Measurements from ENCODE around the gene ELK3.
A peak's percentile ranks its signal among the peaks of the same experiment; 100 is the strongest.

The ELK3 gene

DNA sequence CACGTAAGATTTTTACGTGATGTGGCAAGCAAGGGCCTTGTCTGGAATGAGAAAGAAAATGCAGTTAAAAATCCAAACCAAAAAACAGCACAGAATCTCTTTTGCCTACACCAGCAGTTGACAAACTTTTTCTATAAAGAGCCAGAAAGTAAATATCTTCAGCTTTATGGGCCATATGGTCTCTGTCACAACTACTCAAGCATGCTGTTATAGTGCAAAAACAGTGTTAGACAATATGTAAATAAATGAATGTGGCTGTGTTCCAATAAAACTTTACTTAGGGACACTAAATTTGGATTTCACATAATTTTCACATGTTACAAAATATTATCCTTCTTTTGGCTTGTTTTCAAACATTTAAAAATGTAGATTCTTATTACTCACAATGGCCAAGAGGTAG, 6.2 kb upstream of the ELK3 start:
- DNase-seq (ENCODE audit: low read depth in 2 of 2) = no peak

DNA sequence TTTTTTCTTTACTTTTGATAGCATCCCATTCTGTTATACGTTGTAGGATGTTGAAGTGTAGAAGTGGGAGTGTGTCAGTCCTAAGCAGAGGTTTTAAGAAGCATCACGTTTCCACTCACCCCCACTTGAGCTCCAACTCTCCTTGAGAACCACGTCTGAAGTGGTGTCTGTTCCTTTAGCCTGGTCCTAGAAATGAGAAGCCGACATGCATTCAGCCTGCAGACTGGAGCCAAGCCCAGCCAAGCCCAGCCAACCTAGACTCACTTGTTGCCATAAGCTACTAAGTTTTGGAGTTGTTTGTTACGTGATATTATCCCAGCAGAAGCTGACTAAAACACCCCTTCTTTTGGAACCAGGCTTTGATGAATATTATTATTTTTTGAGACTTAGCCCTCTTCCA, 4.4 kb upstream of the ELK3 start:
- DNase-seq (ENCODE audit: low read depth in 2 of 2) = no peak

DNA sequence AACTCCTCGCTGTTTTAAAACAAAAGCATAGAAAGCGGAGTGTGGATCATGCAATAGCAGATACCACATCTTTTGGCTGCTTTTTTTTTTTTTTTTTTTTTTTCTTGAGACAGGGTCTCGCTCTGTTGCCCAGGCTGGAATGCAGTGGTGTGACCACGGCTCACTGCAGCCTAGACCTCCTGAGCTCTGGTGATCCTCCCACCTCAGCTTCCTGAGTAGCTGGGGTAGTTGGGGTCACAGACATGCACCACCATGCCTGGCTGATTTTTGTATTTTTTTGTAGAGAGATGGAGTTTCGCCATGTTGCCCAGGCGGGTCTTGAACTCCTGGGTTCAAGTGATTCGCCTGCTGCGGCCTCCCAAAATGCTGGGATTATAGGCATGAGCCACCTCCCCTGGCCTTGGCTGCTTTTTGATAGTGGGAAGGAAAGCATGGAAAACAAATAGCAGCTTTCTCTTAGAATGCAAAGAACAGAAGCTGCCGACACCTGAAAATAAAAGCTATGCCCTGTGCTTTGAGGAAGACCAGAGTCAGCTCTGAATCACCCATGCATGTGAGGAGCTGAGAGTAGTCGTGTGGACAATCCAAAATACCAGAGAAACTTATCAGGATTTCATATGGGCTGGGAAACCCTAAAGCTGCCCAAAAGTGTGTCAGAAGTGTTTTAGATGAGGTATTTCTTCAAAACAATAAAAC, 3.6 kb upstream of the ELK3 start:
- DNase-seq (ENCODE audit: low read depth in 2 of 2) = no peak

DNA sequence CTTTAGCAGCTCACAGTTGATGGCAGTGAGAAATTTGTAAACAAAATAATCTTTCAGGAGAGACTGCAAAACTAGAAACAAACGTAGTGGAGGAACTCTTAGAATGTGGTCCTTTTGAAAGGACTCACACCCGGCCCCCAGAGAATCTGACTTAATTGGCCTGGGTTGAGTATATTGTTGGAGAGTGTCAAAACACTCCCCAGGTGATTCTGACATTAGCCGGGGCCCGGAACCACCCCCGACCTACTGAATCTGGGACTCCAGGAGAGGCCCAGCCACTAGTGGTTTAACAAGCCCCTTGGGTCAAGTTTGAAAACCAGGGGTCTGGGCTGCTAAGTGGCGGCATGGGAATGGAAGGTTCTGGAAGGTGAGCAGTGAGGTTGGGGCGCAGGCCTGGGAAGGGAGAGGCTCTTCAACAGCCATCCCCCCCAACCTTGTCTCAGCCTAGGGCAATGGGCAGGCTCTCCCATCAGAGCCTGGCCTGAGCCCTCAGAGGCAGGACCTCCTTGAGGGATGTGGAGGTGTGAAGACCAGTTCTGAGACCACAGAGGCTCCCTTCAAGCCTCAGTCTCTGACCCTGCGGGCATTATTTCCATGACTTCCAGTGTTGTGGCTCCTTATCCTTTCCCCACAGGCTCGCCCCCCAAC, 1.1 kb upstream of the ELK3 start:
- DNase-seq (ENCODE audit: low read depth in 2 of 2) = no peak

DNA sequence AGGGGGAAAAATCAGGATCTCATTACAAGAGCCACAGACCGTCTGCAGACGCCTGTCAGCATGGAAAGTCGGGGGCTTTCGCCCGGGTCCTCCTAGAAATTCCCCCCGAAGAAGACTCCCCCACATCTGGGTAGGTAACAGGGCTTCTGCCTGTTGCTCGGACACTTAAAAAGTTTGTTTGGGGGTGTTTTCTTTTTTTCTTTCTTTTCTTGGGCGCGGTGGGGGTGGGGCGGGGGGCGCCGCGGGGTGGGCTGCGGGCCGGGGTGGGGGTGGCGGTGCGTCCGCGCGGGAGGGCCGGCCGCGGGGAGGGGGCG, 358 bp downstream of the ELK3 start:
- DNase-seq (ENCODE audit: low read depth in 2 of 2) = no peak

DNA sequence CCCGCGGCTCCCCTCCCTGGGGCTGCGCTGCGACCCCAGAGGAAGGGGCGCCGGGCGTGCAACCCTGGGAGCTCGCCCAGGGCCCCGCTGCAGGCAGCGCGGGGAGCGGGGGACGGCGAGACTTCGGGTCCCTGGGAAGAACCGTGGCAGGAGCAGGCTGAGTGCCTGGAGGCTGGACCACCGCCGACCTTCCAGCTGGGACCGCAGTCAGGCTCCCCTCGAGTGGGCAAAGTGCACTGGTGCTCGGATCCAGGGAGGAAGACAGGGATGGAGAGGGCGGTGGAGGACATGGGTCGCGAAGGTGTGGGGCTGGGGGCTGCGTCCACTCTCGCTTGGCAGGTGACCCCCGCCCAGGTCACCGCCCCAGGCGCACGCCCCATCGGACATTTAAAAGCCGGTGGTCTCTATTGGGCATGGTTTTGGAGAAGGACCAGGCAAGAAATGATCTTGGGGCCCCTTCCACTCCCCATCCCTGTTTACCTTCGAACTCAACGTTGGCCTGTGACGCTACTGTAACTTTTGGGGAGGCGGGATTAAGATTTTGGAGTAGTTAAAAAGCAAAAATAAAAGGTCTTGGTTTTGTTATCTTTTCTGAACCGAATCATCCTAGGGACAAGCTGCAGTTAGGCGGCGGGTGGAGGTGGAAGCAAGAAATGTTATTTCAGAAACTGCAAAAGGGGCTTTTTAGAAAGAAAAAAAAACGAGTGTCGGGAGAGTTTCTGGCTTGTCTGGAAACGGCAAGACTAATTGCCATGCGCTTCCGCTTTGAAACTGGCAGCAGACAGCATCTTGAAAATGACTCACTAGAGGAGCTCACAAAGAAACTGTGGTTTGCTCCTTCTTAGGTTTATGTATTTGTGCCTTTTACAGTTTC, 1.0 kb downstream of the ELK3 start:
- DNase-seq (ENCODE audit: low read depth in 2 of 2) = peak; percentile 35 to 46

DNA sequence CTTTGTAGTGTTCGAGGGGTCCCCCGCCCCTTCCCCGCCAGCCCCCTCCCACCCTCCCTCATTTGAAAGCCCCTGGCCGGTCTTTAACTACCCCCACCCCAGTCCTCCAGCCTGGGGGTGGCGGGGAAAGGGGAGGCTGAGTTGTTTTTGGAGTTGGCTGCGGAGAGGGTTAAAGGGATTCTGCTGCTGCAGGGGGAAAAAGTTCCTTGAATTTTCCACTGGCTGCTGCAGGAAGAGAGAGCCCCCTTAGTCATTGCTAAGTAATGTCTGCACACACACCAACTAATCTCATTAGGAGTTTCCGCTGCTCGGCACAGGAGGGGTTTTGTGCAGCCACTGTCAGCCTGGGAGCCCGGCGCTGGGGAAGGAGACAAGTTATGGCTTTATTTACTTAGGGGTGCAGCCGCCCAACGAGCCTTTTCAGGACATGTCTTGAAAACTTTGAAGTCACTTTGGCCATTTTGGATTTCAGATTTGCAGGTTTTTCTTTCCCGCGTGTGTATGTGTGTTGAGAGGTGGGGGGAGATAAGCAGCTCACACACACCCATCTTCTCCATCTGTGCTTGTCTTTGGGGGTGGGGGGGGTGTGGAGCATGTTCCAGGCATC, 1.8 kb downstream of the ELK3 start:
- no peak for DNase-seq (ENCODE audit: low read depth in 2 of 2)

DNA sequence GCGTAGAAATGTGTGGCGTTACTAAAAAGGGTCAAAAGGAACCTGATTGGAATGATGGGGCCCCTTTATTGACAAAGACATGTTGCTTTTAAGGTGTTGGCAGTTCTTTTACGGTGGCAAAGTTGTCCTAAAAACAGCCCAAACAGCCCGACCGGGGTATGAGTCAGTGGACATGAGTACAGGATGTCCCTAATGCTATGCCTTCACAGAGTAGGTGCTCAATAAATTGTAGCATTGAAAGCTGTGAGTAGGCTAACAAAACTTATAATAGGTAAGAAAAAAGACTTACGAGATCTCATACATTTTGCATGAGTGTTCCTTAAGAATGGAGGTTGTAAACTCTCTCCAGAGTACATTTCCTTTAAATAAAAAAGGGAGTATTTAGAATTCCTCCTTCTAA, 2.6 kb downstream of the ELK3 start:
- DNase-seq (ENCODE audit: low read depth in 2 of 2) = no peak

DNA sequence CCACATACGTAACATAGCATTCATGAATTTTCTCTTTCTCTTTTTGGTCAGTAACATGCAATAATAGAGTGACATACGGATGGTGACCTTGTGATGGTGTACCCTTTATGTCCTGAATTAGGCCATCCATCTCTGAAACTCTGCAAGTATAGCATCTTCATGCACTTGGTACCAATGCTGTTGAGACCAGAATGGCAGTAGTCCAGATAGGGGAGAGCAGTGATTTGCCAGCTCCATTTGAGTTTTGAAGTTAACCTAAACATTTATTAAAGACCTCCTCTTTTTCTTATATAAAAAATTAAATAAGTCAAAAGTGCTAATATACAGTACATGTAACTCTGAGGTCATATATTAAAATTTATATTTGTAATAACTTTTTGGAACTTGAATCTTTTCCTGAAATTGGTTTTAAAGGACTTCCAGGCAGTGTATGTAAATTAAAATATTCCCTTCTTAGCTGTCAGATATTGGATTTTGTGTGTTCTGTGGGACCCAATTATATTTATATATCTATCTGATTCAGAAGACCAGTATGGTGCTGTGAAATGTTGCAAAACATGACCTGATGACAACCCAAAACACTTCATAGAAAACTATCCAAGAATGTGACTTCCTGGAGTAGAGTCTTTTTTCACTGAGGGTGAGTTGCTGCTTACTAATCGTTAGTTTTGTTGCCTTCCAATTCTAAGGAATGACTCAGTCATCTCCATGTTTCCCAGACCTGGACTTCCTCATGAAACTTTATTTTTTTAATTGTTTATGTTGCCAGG, 3.5 kb downstream of the ELK3 start:
- no peak for DNase-seq (ENCODE audit: low read depth in 2 of 2)

DNA sequence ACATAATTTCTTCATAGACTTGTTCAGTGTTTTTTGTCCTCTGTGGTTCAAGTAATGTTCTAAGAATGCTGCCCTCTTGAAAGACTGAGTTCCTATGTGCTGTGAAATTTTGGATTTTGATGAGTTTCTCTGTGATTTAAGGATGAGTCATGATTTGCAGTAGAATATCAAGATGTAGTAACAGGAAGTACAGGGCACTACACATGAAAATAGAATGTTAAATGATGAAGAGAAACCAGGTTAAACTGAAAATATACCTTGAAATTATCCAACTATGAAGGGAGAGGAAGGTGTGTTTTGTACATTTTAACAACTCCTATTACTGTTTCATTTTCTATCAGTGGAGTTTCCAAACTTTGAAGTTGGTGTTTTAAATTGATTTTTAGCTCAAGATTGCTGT, 4.8 kb downstream of the ELK3 start:
- DNase-seq (ENCODE audit: low read depth in 2 of 2) = no peak

DNA sequence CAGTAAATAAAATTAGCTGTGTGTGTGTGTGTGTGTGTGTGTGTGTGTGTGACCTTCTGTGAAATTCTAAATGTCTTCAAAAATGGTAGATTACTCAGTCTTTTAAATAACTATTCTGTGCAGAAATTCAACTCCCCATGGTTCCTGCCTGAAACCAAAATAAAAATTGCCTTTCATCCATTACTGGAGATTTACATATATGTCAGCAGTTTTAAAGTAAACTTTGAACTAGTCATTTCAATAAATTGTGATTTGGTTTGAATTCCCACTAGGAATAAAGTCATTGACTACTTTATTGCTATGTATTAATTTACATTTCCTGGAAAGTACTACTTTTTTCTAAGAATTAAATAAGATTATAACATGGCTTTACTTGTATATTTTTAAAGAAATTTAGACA, 5.3 kb downstream of the ELK3 start:
- no peak for DNase-seq (ENCODE audit: low read depth in 2 of 2)

DNA sequence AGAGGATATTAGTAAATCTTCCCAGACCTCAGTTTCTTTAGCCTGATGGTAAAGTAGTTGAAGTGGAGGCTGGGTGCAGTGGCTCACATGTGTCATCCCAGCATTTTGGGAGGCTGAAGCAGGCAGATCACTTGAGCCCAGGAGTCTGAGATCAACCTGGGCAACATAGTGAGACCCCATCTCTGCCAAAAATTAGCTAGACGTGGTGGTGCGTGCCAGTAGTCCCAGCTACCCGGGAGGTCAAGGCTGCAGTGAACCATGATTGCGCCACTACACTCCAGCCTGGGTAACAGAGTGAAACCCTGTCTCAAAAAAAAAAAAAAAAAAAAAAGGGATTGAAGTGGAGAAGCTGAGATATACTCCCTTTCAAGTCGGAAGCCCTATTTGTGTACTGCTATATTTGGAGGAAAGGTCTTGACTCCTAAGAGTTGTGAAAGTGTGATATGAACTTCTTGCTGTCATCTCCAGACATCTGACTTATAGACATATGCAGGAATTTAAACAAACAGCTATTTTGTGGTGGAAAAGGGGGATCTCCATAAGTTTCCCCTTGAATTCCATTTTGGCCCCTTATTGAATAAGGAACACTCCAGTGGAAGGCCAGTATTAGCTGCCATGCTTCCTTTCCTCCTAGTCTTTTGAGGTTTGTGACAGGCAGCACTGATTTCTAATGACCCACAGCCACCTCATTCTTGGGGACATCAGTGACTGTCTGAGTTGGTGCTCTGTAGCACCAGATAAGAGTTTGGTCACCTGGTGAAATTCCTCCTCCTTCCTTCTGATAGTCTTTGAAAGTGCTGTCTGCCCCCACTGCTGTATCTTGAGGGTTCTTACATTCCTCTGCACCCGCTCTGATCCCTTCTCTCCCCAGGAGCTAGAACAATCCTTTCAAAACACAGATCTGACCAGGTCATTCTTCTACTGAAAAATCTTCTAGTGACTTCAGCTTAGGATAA, 7.4 kb downstream of the ELK3 start:
- DNase-seq (ENCODE audit: low read depth in 2 of 2) = no peak

DNA sequence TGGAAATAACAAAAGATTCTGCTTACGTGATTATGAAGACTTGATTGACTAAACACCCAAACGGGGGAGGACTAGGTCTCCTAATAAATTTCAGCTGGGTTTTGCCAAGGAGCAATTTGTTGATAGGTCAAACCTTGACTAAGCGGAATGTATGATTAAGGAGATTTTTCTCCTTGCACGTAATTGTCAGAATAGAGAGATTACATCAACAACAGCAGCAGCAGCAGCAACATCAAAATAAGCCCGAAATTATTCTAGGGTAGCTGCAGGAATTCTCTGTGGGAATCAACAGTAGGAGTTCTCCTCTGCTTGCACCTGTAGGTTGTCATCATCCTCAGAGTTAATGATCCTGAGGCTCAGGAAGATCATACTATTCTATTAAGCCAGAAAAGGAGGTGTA, 10.2 kb downstream of the ELK3 start:
- no peak for DNase-seq (ENCODE audit: low read depth in 2 of 2)

DNA sequence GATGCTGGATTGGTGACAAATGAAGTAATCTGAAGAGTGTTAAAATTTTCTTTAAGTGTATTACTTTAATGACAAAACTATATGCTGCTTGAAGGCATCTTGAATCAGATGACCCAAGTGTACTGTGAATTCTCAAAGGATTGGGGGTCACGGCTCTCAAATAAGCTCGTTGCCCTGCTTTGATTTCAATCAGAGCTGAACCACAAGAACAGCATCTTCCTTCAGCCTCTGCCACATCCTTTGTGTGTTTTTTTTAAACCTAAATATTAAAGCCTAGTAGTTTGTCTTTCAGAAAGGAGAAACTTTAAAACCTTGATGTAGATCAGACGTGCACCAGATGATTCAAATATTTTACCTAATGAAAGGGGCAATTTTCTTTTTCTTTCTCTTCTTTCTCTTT, 11.7 kb downstream of the ELK3 start:
- DNase-seq (ENCODE audit: low read depth in 2 of 2) = no peak

DNA sequence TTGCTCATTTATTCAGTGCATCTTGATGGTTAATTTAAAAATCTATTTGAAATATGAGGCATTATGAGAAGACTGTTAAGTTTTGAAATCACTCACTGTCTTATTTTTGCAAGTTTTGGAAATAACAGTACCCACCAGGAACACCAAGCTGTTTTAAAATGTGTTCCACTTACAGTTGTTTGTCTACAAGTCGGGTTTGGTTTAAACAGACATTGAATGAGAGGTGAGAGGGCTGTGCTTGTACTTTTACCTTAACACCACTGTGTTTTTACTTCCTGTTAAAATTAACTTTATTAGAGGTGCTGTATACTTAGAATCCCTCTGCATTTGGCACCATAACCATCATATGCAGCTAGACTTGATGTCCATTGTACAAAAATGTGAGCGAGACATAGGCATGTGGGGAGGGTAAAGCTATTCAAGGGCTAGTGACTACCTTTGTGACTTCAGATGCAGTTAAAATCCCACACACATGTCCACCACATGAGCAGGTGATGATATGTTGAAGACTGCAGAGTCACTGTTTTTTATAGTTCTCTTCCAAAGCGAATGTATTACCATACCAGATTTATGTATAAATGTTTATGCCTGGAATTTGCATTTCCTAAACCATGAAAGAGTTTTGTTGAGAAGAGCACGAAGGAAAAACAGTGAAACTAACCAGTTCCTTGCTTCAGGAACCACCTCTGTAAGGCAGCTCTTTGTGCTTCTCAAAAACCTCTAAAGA, 12.9 kb downstream of the ELK3 start:
- DNase-seq (ENCODE audit: low read depth in 2 of 2) = no peak

DNA sequence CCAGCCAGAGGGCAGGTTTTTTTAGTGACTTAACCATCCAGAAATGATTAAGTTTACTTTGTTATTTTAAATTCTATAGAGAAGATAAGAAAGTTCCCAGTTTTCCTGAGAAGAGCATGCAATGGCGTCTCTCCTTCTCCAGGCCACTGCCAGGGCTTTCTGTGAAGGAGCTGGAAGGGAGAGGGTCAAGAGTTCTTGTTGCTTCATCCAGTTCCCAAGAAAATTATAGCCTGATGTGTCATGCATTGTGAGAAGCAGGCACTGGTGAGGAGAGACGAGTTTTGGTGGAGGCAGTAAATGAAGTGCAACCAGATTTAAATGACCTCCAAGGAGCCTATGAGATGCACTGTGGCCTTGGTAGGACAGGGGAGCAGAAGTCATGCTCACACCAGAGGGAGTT, 14.2 kb downstream of the ELK3 start:
- DNase-seq (ENCODE audit: low read depth in 2 of 2) = no peak

DNA sequence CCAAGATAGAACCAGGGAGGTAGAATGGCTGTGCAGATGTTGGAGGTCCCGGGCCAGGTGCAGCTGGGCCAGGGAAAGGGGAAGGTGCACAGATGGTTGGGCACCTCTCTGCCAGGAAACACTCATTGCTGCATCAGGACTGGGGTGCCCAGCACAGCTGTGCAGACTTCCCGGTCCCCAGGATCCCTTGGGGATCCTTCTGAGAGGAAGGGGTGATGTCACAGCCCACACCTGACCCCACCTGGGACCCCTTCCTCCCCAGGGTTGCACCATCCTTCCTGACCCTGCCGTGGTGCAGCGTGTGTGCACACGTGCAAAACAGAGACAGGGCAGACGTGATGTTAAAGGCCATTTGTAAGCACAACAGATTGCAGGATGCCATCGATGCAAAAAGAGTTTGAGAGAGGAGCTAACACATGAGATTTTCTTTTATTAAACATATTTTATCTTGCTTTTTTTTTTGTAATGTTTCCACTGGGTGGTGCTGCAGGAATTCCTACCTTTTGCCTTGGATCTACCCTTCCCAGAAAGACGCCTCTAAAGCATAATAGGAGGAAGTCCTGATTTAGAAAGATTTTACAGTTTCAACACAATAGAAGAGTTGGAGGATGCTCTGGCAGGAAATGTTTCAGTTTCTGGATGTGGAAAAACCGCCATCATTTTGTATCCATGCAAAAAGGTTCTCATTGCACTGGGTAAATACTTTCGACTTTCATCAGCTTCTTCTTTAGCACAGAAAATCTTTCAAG, 14.8 kb downstream of the ELK3 start:
- no peak for DNase-seq (ENCODE audit: low read depth in 2 of 2)

DNA sequence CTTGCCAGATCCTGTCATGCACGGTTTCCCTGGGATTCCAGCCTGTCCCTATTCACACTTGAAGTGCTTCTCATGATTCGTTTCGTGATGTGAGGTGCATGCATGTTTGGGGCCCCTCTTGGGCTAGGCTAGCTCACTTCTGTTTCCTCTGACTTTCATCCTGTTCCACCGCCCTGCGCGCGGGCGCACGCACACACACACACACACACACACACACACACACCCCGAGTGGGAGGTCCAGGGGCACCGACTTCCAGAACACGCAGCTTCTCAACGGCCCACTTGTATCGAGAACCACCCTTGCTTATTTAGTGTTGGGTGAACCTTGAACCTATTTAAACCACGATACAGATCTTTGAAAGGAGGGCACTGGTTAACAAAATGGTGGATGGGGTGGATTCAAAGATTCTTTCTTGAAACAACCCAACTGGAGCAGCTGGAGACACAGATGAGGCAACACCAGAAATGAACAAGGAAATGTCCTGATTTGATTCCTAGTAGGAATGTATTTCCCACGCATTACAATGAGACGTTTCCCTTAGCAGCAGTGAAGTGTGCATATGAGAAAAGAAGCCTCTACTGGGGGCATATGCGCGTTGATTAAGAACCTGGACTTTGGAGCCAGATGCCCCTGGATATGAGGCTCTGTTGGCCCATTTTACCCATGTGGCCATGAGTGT, 16.3 kb downstream of the ELK3 start:
- DNase-seq (ENCODE audit: low read depth in 2 of 2) = no peak

DNA sequence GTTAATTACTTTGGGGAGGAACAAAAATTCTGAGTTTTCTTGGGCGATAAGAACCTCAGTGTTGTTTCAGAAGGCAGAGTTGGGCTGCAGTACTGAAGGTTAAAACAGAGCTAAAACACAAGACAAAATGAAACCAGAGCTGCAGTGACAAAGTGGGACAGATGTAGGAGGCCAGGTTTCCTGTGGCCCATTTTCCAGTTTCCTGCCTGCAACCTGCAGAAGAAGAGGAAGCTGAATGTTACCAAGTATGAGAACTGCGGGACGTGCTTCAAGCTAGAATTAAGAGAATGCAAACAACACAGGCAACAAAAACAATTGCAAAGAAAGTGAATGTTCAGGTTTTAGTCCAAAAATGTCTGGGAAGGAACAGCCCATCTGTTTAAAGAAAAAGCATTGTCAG, 17.8 kb downstream of the ELK3 start:
- DNase-seq (ENCODE audit: low read depth in 2 of 2) = no peak

Measured in stimulated activated CD8-positive, alpha-beta memory T cell treated with anti-CD3 and anti-CD28 coated beads, Interleukin-2, amount 100 ng/mL, for 1 hour (primary cell).